ENCODE results near the gene IQGAP3.
A peak's percentile ranks its signal among the peaks of the same experiment; 100 is the strongest.
"Not testable (repeated sequence)": the region's sequence is repeated elsewhere in the genome, so short reads cannot be mapped to it uniquely, and the experiment has no call there.

IQGAP3 gene

GRCh38 chr1:156593661-156593989, 21.3 kb upstream of the IQGAP3 start:
- Histone ChIP-seq H3K27me3 (ENCODE audit: insufficient read depth, low read length) (no peaks in the 10 kb centered on the region), H3K4me1 (ENCODE audit: insufficient read depth, low read length) (0 out of 2 replicates have a peak, but pooled peaks cover 6% of the 10 kb centered on the region), H3K9ac (ENCODE audit: low read depth, low read length) (no peak overlapping the region), H3K4me3 (ENCODE audit: low read length) (no peak overlapping the region), H3K27ac (ENCODE audit: low read depth, low read length) (no peak overlapping the region), H3K36me3 (ENCODE audit: insufficient read depth, low read length) (peaks cover 61% of the 10 kb centered on the region), H3K9me3 (ENCODE audit: insufficient read depth, low read depth, low read length) (no peaks in the 10 kb centered on the region)
- WGBS = 93% methylated on average over 8 of the region's 8 CpGs

DNA sequence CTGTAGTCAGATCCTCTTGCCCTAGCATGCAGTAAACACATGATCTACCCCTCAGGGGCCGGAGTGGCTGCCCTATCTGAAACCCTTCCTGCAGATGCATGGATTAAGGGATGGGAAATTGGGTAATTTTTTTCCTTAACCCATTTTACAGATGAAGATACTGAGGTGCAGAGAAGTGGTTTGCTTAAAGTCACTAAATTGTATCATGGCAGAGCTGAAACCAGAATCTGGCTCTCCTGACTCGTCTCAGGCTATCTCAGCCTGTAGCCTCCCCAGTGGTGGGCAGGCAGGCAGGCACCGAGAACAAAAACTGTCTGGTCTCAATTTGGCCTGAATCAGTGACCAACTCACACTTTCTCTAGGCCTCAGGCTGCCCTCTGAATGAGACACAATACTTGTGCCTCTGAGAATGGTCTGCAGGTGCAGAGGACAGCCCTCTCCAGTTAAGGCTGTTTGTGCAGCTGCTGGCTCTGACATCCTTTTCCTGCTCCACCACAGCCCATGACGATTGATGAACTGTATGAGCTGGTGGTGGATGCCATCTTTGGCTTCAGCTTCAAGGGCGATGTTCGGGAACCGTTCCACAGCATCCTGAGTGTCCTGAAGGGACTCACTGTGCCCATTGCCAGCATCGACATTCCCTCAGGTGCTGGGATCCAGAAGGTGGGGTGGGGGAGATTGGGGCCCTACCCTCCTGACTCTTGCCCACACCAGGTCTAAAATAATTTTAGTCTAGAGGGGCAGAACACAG, 20.7 kb upstream of the IQGAP3 start:
- 93% methylated on average over 8 of the region's 8 CpGs for WGBS
- H3K9ac ChIP-seq (ENCODE audit: low read depth, low read length) = no peak overlapping the region
- H3K4me1 ChIP-seq (ENCODE audit: insufficient read depth, low read length) = 0 out of 2 replicates have a peak, but pooled peaks cover 6% of the 10 kb centered on the region
- H3K9me3 ChIP-seq (ENCODE audit: insufficient read depth, low read depth, low read length) = no peaks in the 10 kb centered on the region
- no peaks in the 10 kb centered on the region for H3K27me3 ChIP-seq (ENCODE audit: insufficient read depth, low read length)
- H3K4me3 ChIP-seq (ENCODE audit: low read length) = peak overlapping the region; percentile 94; the same call in 1 of the 2 replicates
- H3K36me3 ChIP-seq (ENCODE audit: insufficient read depth, low read length) = peaks cover 56% of the 10 kb centered on the region
- H3K27ac ChIP-seq (ENCODE audit: low read depth, low read length) = no peak overlapping the region

DNA sequence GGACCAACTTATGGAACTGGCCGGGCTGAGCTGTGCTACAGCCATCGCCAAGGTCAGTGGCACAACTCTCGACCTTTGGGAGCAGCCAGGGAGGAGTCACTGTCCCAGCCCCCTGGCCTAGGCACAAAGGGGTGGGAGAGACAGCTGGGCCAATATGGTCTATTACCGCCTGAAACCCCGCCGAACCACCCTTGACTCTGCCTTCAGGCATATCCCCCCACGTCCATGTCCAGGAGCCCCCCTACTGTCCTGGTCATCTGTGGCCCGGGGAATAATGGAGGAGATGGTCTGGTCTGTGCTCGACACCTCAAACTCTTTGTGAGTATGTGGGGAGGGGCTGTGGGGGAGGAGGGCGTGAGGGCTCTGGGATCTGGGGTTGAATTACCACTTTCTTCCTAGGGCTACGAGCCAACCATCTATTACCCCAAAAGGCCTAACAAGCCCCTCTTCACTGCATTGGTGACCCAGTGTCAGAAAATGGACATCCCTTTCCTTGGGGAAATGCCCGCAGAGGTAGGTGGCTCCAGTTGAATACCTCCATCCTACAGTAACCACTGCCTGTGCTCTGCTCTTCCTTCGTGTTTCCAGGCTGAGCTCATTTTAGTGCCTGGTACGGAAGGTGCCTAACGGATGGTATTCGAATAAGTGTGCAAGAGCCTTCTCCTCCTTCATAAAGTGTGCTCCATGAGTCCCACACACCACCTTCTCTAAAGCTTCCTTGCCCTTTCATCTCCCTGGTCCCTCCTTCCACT, 20.0 kb upstream of the IQGAP3 start:
- Histone ChIP-seq H3K27ac (ENCODE audit: low read depth, low read length) (peak overlapping the region; percentile 62), H3K4me3 (ENCODE audit: low read length) (peak overlapping the region; percentile 94), H3K27me3 (ENCODE audit: insufficient read depth, low read length) (no peaks in the 10 kb centered on the region), H3K36me3 (ENCODE audit: insufficient read depth, low read length) (peaks cover 48% of the 10 kb centered on the region), H3K9ac (ENCODE audit: low read depth, low read length) (peak overlapping the region; percentile 92), H3K9me3 (ENCODE audit: insufficient read depth, low read depth, low read length) (no peaks in the 10 kb centered on the region), H3K4me1 (ENCODE audit: insufficient read depth, low read length) (0 out of 2 replicates have a peak, but pooled peaks cover 6% of the 10 kb centered on the region)
- WGBS = 58% methylated on average over 15 of the region's 16 CpGs

DNA sequence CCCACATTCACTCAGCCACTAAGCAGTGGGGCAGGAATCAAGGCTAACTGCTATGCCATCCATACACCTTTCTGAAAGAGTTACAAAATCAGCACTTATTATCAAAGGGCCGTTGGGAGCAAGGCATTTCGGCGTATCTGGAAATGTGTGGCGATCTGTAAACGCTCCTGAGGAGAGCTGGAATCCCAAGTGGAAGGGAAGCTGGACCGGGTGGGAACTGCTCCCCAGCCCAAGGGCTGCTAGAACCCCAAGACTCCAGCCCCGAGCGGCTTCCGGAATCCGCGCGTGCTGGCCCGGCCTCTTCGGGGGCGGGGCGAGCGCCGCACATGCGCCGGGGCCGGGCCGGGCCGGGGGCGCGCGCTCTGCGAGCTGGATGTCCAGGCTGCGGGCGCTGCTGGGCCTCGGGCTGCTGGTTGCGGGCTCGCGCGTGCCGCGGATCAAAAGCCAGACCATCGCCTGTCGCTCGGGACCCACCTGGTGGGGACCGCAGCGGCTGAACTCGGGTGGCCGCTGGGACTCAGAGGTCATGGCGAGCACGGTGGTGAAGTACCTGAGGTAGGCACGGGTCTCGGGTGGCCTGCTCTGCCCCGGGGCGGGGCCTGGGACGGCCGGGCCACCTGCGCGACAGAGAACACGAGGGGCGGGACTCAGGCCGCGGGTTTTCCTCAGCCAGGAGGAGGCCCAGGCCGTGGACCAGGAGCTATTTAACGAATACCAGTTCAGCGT, 19.2 kb upstream of the IQGAP3 start, which contains the start of gene NAXE:
Gene NAXE, plus strand, starts transcription at position 345 of the 726 bp plus-strand sequence. Its CDS starts 29 bp downstream, at position 374.
- Histone ChIP-seq H3K4me1 (ENCODE audit: insufficient read depth, low read length) (0 out of 2 replicates have a peak, but pooled peaks cover 6% of the 10 kb centered on the region), H3K9ac (ENCODE audit: low read depth, low read length) (peak within 1 kb of the TSS; percentile 92), H3K27ac (ENCODE audit: low read depth, low read length) (peak within 1 kb of the TSS; percentile 62), H3K27me3 (ENCODE audit: insufficient read depth, low read length) (no peaks in the 10 kb centered on the region), H3K36me3 (ENCODE audit: insufficient read depth, low read length) (peaks cover 41% of the 10 kb centered on the region), H3K4me3 (ENCODE audit: low read length) (peak within 1 kb of the TSS; percentile 94), H3K9me3 (ENCODE audit: insufficient read depth, low read depth, low read length) (no peaks in the 10 kb centered on the region)
- under 1% methylated on average over 60 of the region's 60 CpGs for WGBS

DNA sequence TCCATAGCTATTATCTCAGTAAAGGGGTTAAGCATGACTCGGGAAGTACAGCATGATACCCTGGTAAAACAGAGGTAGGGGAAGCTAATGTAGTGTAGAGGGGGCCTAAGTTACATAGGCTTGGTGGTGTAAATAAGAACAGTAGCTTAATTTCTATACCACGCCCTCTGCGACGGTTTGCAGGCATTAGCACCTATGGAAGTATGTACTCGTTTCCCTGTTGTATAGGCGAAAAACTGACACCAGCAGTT, 18.7 kb upstream of the IQGAP3 start:
- Histone ChIP-seq H3K4me1 (ENCODE audit: insufficient read depth, low read length) (0 out of 2 replicates have a peak, but pooled peaks cover 6% of the 10 kb centered on the region), H3K36me3 (ENCODE audit: insufficient read depth, low read length) (peaks cover 36% of the 10 kb centered on the region), H3K27ac (ENCODE audit: low read depth, low read length) (peak overlapping the region; percentile 62; the same call in 1 of the 2 replicates), H3K9ac (ENCODE audit: low read depth, low read length) (peak overlapping the region; percentile 92), H3K9me3 (ENCODE audit: insufficient read depth, low read depth, low read length) (no peaks in the 10 kb centered on the region), H3K27me3 (ENCODE audit: insufficient read depth, low read length) (no peaks in the 10 kb centered on the region), H3K4me3 (ENCODE audit: low read length) (peak overlapping the region; percentile 94)
- WGBS = 37% methylated on average over 6 of the region's 6 CpGs

DNA sequence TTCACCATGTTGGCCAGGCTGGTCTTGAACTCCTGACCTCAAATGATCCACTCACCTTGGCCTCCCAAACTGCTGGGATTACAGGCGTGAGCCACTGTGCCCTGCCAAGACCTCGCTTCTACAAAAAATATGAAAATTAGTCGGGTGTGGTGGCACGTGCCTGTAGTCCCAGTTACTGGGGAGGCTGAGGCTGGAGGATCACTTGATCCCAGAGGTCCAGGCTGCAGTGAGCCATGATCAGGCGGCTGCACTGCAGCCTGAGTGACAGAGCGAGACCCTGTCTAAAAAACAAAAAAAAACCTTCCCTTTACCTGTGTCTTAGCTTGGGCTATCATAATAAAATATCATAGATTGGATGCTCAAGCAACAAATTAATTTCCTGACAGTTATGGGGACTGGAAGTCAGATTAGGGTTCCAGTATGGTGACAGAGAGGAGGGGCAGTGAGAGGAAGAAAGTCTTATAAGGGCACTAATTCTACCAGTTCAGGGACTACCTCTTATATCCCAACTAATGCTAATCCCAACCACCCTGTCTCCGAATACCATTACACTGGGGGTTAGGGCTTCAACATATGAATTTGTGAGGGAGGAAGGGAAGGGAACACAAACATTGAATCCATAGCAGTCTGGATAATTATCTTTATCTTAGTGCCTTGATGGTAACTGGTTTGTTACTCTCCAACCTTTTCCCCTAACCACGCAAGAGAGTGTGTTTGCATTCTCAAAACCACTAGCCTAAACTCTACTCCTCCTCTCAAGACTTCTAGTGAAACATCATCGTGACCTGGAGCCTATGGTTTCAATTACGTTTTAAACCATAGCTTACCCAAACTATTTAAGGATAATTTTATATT, 18.2 kb upstream of the IQGAP3 start:
- H3K4me3 ChIP-seq (ENCODE audit: low read length) = peak overlapping the region; percentile 94
- 0 out of 2 replicates have a peak, but pooled peaks cover 6% of the 10 kb centered on the region for H3K4me1 ChIP-seq (ENCODE audit: insufficient read depth, low read length)
- H3K9ac ChIP-seq (ENCODE audit: low read depth, low read length) = 0 out of 2 replicates have a peak overlapping the region, but pooled peaks have one; percentile 92
- no peaks in the 10 kb centered on the region for H3K9me3 ChIP-seq (ENCODE audit: insufficient read depth, low read depth, low read length)
- peak overlapping the region; percentile 62; the same call in 1 of the 2 replicates for H3K27ac ChIP-seq (ENCODE audit: low read depth, low read length)
- WGBS = 88% methylated on average over 10 of the region's 10 CpGs
- no peaks in the 10 kb centered on the region for H3K27me3 ChIP-seq (ENCODE audit: insufficient read depth, low read length)
- peaks cover 31% of the 10 kb centered on the region for H3K36me3 ChIP-seq (ENCODE audit: insufficient read depth, low read length)

GRCh38 chr1:156589546-156589945, 17.2 kb upstream of the IQGAP3 start:
- H3K9ac ChIP-seq (ENCODE audit: low read depth, low read length) = no peak overlapping the region
- 95% methylated on average over 1 of the region's 5 CpGs for WGBS

DNA sequence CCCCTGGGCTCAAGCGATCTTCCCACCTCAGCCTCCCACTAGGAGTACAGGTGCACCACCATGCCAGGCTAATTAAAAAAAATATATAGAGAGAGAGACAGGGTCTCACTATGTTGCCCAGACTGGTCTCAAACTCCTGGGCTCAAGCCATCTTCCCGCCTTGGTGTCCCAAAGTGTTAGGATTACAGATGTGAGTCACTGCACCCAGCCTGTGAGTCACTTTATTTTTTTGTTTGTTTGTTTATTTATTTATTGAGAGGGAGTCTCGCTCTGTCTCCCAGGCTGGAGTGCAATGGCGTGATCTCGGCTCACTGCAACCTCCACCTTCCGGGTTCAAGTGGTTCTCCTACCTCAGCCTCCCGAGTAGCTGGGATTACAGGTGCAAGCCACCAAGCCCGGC, 15.6 kb upstream of the IQGAP3 start:
- not testable (repeated sequence) for H3K36me3 ChIP-seq (ENCODE audit: insufficient read depth, low read length); H3K9me3 ChIP-seq (ENCODE audit: insufficient read depth, low read depth, low read length); H3K4me3 ChIP-seq (ENCODE audit: low read length); H3K27ac ChIP-seq (ENCODE audit: low read depth, low read length); H3K27me3 ChIP-seq (ENCODE audit: insufficient read depth, low read length); H3K9ac ChIP-seq (ENCODE audit: low read depth, low read length)
- 93% methylated on average over 8 of the region's 8 CpGs for WGBS
- H3K4me1 ChIP-seq (ENCODE audit: insufficient read depth, low read length) = peaks cover 14% of the 10 kb centered on the region

More at GRCh38 chr1:156589546-156589945, 17.2 kb upstream of the IQGAP3 start:
- Histone ChIP-seq H3K9me3 (ENCODE audit: insufficient read depth, low read depth, low read length) (no peaks in the 10 kb centered on the region), H3K27ac (ENCODE audit: low read depth, low read length) (no peak overlapping the region), H3K36me3 (ENCODE audit: insufficient read depth, low read length) (peaks cover 20% of the 10 kb centered on the region), H3K4me1 (ENCODE audit: insufficient read depth, low read length) (0 out of 2 replicates have a peak, but pooled peaks cover 6% of the 10 kb centered on the region), H3K4me3 (ENCODE audit: low read length) (no peak overlapping the region), H3K27me3 (ENCODE audit: insufficient read depth, low read length) (no peaks in the 10 kb centered on the region)

DNA sequence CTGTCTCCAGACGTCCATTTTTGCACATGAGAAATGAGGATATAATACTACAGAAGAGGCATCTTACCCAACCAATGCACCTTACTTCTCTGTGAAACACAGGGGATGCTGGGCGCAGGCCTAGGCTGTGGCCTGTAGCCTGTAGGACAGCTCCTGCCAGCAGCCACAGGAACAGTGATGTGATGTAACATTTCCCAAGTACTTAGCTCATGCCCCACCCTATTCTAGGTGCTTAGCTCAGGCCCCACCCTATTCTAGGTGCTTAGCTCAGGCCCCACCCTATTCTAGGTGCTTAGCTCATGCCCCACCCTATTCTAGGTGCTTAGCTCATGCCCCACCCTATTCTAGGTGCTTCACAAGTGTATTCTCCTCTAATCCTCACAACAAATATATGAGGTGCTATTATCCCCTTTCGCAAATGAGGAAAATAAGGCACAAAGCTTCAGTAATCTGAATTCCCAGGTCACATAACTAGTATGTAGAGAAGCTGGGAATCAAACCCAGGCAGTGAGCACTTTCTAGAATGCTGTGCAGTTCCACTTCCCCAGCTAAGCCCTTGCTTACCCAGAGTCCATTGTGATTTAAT, 14.6 kb upstream of the IQGAP3 start:
- H3K9me3 ChIP-seq (ENCODE audit: insufficient read depth, low read depth, low read length) = no peaks in the 10 kb centered on the region
- no peak overlapping the region for H3K4me3 ChIP-seq (ENCODE audit: low read length)
- no peak overlapping the region for H3K9ac ChIP-seq (ENCODE audit: low read depth, low read length)
- no peaks in the 10 kb centered on the region for H3K27me3 ChIP-seq (ENCODE audit: insufficient read depth, low read length)
- H3K4me1 ChIP-seq (ENCODE audit: insufficient read depth, low read length) = peaks cover 14% of the 10 kb centered on the region
- H3K27ac ChIP-seq (ENCODE audit: low read depth, low read length) = no peak overlapping the region
- no peaks in the 10 kb centered on the region for H3K36me3 ChIP-seq (ENCODE audit: insufficient read depth, low read length)
- WGBS = 88% methylated on average over 3 of the region's 3 CpGs

- WGBS = 66% methylated on average over 4 of the region's 4 CpGs
- Histone ChIP-seq H3K4me1 (ENCODE audit: insufficient read depth, low read length) (peaks cover 14% of the 10 kb centered on the region), H3K9me3 (ENCODE audit: insufficient read depth, low read depth, low read length) (no peaks in the 10 kb centered on the region), H3K36me3 (ENCODE audit: insufficient read depth, low read length) (no peaks in the 10 kb centered on the region), H3K27ac (ENCODE audit: low read depth, low read length) (no peak overlapping the region), H3K4me3 (ENCODE audit: low read length) (no peak overlapping the region), H3K27me3 (ENCODE audit: insufficient read depth, low read length) (no peaks in the 10 kb centered on the region), H3K9ac (ENCODE audit: low read depth, low read length) (no peak overlapping the region)
These were observed 14.0 kb upstream of the IQGAP3 start for GRCh38 chr1:156586323-156586722.
